GM19043 (cell line): ENCODE results near the gene SPEN.

Experiments
- ATAC-seq: cut with Tn5 transposase; IDR thresholded peaks from one replicate; pipeline ENCODE4 v1.9.1; 2021; ENCODE audit warnings: low read depth; ENCODE audit not compliant: unreplicated experiment

SPEN gene

GRCh38 chr1:15958111-15958510, 110.6 kb downstream of the SPEN start:
- no peak for ATAC-seq

GRCh38 chr1:15958793-15959192, 111.3 kb downstream of the SPEN start:
- ATAC-seq = no peak

- no peak for ATAC-seq
Measured at GRCh38 chr1:15959424-15959823, 111.9 kb downstream of the SPEN start.

- no peak for ATAC-seq
Measured at GRCh38 chr1:15959827-15960446, 112.4 kb downstream of the SPEN start.

- no peak for ATAC-seq
Measured at GRCh38 chr1:15960808-15961207, 113.3 kb downstream of the SPEN start.

- no peak for ATAC-seq
Measured at GRCh38 chr1:15961492-15961891, 114.0 kb downstream of the SPEN start.

- ATAC-seq = no peak
Measured at GRCh38 chr1:15962176-15962575, 114.7 kb downstream of the SPEN start.

- ATAC-seq = no peak
Measured at GRCh38 chr1:15962671-15963362, 115.3 kb downstream of the SPEN start.

GRCh38 chr1:15963363-15963967, 116.0 kb downstream of the SPEN start:
- no peak for ATAC-seq

GRCh38 chr1:15963968-15964648, 116.6 kb downstream of the SPEN start:
- no peak for ATAC-seq

GRCh38 chr1:15965228-15965767, 117.8 kb downstream of the SPEN start:
- ATAC-seq = no peak

GRCh38 chr1:15966081-15966955, 118.8 kb downstream of the SPEN start:
- peak; percentile 66 for ATAC-seq

- ATAC-seq = no peak
Measured at GRCh38 chr1:15966956-15967344, 119.4 kb downstream of the SPEN start.

- ATAC-seq = no peak
Measured at GRCh38 chr1:15968172-15968571, 120.7 kb downstream of the SPEN start.

GRCh38 chr1:15969321-15969880, 121.9 kb downstream of the SPEN start:
- no peak for ATAC-seq

GRCh38 chr1:15970911-15971310, 123.4 kb downstream of the SPEN start:
- no peak for ATAC-seq

GRCh38 chr1:15972409-15972808, 124.9 kb downstream of the SPEN start:
- no peak for ATAC-seq

- no peak for ATAC-seq
Measured at GRCh38 chr1:15973772-15974171, 126.3 kb downstream of the SPEN start.

GRCh38 chr1:15974855-15975254, 127.3 kb downstream of the SPEN start:
- no peak for ATAC-seq

- ATAC-seq = peak; percentile 51
Measured at GRCh38 chr1:15975358-15975804, 127.9 kb downstream of the SPEN start.
